Dermis microvascular lymphatic vessel endothelial cell (primary cell): ENCODE data around the gene TGFBR3. TPM values are rescaled to one million over a fixed set of nuclear protein-coding genes. Genes with fewer than 3 reads are reported as not detected.

ENCODE experiments used
- DNase-seq, 2 donors: peaks; one replicate each; pipeline versions ENCODE4 v3.0.0 to v3.0.0-alpha.2; 2010; ENCODE audit warnings: low read depth in 2 of 2
- total RNA-seq: library from RNA; depleted of rRNA; stranded (reverse); fragments of >200 nt; gene quantifications from 2 replicates; pipeline ENCODE4 v1.2.1, GENCODE V29; 2014

Gene TGFBR3
- total RNA-seq, 1 donor from 2014 or later = 8.3 TPM

DNA sequence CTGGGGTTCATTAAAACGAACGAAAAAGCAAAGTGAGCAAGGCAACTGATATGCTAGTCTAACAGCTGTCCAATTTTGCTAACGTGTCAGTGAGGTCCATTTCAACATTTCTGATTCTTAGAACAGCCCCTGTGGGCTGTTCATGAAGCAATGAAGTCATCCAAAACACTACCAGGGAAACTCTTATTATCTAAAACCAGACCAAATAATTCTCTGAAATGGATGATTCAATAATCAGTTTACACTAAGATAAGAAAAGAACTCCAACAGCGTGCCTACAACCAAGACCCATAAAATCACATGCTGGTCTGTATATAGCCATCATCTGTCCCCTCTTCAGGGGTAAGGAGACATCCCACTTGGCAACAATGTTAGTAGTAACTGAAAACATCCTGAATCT, 122.7 kb downstream of the TGFBR3 start:
- DNase-seq = no peak

DNA sequence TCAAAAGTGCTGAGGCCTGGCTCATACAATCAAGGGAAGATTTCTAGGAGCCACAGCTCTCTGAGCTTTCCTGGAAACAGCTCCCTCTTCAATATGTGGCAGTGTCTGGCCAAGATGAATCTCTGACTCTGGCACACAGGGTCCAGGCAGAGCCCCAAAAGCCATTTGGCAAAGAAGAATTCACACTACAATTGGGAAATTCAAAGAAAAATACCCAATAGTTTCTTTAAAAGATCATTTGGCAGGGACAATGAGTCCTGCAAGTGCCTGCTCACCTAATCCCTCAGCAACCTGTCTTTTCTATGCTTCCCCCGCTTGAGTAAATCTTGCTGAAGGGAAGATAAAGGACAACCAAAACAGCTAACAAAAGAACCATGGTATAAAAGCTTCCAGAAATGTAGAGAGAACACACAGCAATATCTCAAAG, 124.6 kb downstream of the TGFBR3 start:
- DNase-seq = no peak

DNA sequence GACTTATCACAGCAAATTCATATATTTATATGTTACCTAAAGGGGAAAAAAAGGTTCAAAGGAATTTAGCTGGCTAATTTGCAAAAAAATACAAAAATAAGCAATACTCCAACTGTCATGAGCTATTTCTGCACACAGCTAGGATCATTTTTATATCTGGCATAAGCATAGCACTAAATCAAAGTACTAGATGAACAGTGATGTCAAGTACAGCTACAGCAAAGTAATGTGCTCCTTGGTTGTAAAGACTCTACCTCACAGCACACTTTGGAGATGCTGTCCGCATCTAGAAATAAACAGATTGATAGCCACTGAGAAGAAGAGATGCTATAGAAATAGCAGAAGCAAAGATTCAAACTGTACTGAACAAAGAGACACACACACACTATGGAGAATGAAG, 125.4 kb downstream of the TGFBR3 start:
- no peak for DNase-seq

DNA sequence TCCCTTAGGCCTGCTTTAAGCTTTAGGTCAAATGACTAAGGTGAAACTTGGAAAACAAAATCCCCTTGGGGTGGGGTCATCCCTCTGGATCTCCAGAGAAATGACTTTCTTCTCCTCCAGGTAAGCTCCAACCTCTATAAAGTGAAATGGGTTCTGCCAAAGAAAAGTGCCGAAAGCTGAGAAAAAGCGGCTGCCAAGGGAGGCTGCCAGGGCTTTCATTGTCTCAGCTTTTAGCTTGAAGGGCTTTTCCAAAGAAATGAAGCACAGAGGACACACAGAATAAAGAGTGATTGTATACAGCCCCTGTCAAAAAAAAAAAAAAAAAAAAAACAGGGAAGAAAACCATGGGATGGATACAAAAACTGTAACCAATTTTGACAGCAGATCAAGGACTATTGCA, 126.9 kb downstream of the TGFBR3 start:
- DNase-seq = no peak

DNA sequence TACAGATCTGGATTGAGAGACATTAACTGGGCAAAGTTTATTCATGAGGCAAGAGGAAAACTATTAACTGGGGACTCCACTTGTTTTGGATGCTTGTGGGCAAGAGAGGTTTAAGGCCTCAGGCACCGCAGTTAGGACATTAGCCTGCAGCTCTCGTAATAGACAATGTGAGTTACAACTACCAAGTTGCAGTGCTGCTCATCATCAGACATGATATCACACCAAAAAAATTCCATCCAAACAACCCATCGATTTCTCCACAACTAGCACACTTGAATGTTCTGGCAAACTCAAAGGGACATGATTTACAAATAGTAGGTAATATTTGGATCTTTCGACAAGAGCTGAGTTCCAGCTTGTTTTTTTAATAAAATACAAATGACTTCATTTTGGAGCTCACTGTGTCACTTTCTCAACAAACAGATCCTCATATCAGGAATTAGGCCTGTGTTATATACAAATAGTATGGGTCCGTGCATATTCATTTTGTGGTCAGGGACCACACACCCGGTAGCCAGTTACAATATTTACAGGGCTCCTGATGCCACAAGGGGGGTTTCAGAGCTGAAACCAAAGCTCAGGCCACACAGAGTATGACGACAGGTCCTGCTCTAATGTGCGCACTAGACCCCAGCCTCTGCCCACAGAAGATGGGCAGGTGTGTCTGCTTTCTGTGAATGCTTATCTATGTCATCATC, 128.0 kb downstream of the TGFBR3 start:
- DNase-seq = no peak

DNA sequence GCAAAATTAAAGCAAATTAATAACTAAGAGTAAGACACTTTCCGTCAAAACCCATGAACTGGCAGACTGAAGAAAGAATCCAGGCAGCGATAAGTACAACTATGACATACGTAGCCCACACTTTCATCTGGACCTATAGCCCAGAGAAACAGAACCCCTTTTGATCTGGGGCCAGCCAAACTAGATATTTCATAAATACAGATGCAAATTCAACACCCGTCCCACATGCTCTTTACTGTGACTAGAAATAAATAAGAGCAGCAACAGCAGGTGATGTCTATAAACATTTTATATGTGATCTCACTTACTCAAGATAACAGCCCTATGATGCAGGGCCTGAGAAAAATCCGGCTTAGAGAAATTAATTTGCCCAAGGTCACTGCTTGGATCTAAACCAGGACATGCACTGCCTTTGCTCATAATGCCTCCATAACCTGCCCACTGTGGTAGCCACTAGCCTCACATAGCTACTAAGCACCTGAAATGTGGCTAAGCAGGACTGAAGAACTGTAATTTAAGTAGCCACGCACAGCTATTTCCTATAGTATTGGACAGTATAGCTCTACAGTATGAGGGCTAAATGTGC, 130.2 kb downstream of the TGFBR3 start:
- no peak for DNase-seq

DNA sequence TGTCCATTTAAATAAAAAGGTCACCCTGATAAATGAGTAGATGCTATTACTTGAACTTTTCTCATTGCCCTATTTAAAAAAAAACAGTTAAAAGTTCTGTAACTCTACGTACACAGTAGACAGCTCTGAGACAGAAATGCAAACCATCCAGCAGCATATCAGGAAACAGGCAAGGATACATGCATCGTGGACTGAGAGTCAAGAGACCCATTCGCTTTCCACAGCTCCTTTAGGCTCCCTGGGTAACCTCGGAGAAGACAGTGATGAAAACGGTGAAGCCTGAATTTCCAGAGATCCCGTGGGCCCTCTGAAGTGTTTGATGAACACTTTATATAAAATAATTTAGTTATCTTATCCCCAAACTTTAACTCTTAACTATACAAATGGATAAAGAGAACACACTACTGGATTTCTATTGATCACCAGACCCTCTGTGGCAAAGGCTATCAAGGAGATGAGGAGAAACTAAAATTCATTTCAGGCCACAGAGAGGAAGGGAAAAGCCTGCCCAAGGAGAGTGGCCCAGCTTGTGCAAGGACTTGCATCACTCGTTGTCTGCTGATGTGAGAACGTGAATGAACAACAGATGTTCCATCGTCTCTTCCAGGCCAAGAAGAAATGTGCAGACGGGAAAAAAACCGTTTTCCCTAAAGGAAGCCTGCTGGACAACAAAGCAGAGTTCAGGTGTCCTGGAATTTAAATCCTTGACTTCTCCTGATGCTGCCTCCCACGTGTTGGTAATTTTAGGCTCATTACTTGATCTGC, 131.0 kb downstream of the TGFBR3 start:
- no peak for DNase-seq

DNA sequence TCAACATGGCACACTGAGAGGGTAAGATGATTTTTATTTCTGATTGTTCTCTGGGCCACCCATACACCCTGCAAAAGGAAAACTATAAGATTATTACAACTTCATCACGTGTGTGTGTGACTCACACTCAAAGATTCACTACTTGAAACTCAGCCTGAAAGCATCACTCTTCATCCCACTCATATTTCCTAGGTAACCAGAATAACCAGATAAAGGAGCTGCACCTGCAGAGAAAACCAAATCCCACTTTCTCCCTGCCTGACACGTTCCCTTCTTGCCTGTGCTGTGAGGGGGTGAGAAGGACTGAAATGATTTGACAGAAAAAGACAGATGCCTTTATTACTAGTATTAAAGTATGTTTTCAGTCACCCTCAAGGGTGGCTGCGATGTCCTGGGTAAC, 131.6 kb downstream of the TGFBR3 start:
- DNase-seq = no peak

DNA sequence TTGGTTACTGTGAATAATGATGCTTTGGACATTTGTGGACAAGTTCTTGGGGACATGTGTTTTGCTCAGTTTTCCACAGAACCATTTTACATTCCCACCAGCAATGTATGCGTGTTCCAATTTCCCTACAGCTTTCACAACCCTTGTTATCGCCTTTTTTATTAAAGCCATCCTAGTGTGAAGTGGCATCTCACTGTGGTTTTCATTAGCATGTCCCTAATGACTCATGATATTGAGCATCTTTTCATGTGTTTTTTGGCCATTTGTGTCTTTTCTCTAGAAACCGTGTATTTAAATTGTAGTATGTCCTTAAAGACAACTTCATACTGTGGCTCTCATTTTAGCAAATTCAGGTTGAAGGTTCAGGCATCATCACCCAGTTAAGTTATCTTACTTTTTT, 132.1 kb downstream of the TGFBR3 start:
- no peak for DNase-seq

DNA sequence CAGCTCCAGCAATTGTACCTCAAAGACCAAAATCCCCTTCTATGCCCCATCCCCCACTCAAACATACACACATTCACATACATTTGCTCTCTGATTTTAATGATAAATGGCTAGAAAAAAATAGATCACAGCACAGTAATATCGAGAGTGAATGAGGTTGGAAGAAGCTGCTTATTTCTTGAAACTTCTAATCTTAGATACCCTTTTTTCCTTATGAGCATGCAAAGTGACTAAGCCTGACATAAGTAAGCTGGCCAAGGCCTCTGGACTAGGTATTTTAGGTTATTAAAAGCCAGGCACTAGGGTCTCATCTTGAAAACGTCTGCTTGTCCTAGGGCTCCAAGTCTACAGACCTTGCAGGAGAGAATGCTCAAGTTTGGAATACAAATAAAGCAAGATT, 133.6 kb downstream of the TGFBR3 start:
- DNase-seq = no peak

DNA sequence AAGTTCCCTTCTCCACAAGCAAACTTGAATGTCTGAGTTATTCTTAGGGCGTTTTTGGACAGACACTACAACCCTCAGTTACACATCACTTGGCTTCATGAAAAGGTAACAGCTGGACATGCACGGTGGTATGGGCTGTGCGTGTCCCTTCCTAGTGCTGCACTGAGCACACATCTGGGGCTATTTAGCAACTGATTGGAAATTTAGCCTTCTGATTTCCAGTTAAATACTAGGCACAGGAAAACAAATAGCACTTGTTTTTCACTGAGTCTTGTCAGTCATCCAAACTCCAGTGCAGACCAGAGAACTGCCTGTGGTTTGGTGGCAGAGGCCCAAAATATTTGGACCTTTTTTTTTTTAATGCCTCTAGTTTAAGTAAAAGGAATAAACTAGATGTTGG, 134.7 kb downstream of the TGFBR3 start:
- DNase-seq = peak; percentile 44 to 67

DNA sequence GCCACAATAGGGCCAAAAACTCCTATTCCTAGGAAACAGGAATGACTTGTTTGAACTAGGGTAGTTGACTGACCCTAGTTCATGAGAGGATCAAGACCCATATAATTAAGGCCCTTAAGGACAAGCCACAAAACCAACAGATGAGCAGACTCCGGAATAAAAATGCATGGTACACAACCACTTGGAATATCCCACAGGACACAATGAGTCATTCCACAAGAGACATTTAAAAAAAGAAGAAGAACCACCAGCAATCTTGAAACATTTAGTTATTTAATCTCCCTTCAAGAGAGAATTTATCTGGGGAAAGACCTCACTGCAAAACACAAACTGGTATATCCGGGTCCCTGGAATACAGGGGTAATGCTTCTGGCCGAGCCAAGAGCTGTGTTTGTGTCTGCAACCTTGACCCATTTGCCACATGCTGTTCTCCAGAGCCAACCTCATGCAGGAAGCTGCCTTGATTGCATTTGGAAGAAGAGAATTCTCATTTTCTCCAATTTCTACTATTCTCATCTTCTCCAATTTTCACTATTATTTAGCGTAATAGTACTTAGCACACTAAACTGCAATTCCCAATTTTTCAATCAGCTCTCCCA, 135.5 kb downstream of the TGFBR3 start:
- peak in 1 of 2 donors; percentile 4 for DNase-seq

DNA sequence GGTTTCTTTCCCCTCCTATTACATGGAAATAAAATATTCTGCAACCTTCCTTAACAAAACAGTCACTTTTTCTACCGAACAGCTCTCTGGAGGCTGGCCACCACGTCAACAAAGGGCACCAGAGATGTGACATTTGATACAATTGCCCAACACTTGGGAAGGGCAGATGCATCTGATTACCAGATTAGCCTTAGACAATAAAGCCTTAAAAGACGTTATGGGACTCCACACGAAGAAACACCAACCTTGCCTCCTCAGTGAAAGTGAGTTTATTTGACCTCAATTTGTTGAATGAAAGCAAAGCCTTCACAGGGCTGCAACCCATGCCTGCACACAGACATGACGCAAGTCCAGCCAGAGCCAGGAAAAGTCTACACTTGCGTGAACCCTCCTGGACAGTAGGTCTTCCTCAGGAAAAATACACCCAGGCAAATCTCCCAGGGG, 136.1 kb downstream of the TGFBR3 start:
- no peak for DNase-seq

DNA sequence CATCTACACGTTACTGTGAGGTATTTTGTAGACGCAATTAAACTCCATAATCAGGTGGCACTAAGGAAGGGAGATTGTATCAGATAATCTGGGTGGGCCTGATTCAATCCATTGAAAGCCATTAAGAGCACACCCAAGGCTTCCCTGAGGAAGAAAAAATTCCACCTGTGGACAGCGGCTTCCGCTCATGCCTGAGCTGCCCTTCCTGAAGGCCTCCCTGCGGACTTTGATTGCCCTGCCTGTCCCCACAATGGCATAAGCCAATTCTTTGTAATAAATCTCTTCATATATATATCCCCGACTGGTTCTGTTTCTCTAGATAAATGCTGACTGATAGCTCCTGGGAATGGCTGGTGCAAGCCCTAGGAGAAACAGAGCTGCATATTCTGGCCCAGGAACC, 138.3 kb downstream of the TGFBR3 start:
- DNase-seq = no peak

DNA sequence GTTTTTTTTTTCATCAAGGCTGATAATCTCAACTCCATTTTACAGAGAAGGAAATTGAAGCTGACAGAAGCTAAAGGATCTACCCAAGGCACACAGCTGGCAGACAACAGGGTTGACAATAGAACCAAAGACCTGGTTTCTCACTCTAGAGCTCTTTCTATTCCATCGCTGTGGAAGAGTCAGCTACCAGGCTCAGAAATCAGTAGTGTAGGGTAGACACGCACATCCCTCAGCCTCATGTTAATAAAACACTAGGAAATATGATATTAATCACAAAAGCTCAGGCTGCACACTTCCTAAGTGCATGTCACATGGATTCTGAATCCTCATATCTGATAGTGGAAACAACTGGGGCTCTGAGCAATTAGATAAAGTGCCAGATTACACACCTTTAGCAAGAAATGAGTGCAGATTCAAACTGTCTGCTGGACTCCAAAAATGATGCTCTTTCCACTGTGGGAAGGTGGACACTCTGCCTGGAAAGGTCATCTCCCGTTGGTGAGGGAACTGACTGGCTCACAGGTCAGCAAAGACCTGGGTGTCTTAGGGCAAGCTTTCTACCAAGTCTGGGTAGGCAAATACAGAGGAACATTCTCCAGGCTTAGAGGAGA, 139.1 kb downstream of the TGFBR3 start:
- no peak for DNase-seq

DNA sequence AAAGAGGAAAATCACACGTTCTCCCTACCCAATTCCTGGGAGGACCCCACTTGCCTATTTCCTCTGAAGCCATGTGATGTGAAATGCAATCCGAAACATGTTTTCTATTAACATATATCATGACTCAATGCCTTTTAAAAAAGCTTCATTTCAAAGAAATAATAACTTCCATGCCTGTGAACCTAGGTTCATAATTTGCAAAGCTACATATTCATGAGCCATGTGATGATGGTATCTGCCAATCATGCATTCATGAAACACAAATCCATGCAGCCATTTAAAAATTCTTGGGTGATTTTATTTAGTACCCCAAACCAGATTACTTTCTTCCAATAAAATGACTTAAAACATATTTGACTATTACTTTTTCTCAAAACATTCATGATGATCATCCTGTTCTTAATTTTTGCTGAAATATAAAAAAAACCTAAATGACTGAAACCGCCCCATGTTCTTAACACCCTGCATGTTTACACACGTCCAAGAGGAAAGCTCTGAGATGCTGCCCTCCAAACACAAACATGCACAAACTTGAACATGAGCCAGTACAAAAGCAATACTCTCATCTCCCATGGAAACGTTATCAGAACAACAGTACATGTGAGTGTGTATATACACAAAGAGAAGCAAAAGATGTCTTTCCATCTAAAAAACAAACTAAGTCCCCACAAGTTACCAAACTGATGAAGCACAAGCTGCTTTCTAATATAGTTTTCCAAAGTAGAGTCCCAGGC, 140.1 kb downstream of the TGFBR3 start:
- DNase-seq = peak in 1 of 2 donors; percentile 43

DNA sequence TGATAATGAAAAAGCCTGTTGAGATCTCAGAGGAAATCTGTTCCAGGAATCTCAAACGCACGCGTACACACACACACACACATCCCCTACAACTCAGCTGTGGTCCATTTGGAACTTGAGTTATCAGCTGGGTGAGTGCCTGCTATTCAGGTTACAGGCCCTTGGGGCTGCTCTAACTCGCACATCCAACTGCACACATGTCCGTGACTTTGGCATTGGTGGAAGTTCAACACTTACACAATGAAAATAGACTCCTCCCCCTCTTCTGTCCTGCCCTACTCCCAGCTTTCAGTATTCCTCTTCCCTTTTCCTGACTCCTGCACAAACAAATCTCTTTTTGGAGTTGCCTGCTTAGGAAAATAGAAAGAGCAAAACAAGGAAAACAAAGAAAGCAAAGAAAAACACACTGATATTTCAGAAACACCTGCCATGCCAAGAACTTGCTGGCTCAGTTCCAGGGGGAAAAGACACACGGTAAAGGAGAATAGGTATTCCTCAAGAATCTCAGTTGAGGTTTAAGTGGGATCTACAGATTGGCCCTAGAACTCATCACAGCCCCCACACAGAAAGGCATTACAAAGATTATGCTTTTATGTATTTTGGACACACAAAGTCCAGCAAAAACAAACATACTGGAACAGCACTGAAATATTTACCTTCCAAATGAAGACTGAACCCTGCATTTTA, 140.9 kb downstream of the TGFBR3 start:
- DNase-seq = peak; percentile 87 to 89

DNA sequence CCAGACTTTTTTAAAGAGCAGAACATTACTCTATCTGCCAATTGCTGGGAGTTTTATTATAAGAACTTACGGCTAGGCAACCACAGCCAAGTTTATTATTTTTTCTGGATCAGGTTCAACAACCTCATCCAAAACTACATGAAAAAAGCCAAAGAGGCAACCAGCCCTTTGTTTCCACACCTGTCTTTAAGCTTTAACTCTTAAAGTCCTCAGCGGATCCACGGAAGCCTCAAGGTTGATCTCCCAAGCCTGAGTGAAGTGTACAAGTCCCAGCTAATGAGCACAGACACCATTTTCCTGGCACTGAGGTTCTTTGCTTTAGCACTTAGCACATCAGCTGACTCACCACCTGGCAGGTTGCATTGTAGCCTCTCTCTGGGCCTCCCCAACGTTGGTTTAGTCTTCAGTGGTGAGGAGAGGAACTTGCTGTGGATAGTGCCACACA, 143.1 kb downstream of the TGFBR3 start:
- DNase-seq = peak; percentile 44 to 64

DNA sequence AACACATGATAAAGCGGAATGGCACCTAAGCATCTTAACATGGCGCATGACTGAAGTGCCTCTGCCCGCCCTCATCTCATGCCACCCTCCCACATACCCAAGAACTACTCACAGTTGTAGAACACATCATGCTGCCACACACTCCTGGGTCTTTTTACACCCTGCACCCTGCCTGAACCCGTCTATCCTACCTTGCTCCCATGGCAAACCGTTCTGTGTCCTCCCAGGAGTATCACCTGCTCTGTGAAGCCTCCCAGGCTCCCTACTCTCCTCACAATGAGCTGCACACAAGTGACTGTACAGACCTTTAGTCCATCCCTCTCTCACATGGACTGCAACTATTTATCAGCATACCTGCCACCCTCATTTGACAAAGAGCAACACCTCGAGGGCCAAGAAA, 144.0 kb downstream of the TGFBR3 start:
- no peak for DNase-seq

DNA sequence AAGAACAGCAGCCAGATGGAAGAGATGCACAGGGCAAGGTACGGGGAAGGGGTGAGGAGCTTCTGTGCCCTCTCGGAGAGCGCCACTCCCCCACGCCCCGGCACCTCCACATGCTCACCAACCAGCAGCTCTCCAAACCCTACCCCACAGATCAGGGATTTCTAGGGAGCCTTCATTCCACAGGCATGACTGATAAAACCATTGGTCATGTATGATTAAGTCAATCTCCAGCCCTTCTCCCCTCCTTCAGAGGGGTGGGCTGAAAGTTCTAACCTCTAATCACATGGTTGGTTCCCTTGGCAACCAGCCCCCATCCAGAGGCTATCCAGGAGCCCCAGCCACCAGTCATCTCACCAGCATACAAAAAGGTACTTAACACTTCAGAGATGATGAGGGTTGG, 144.7 kb downstream of the TGFBR3 start:
- no peak for DNase-seq

DNA sequence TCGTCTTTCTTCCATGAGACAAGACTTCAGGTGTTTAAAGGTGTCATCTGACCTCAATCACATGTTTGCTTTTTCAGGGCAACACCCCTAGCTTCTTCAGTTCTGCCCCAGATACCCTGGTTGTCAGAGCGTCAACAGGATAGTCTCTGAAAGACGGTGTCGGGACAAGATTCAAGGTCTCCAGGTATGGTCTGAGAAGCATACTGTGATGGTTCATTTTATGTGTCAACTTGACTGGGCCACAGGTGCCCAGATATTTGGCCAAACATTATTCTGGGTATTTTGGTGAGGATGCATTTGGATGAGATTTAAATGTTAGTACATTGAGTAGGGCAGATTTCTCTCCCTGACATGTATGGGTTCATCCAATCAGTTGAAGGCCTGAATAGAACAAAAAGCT, 148.3 kb downstream of the TGFBR3 start:
- DNase-seq = no peak
